Aorta (tissue), 5 donors: ENCODE data around the gene SPINT1. TPM values are rescaled to one million over a fixed set of nuclear protein-coding genes. Genes with fewer than 3 reads are reported as not detected.
A peak's percentile ranks its signal among the peaks of the same experiment; 100 is the strongest.

Experiments used
- ATAC-seq: fragments of 200-7000 bp; cut with Tn5 transposase; one replicate; pipeline ENCODE4 v1.9.1; 2022; ENCODE audit warnings: moderate library complexity; ENCODE audit not compliant: low FRiP score
- DNase-seq, 2 donors: peaks; one replicate each; pipeline ENCODE4 v3.0.0-alpha.2; 2020
- H3K27ac ChIP-seq, 2 donors: one replicate each; pipeline ENCODE4 v1.5.1; 2013; ENCODE audit warnings: low read length in 2 of 2, mild to moderate bottlenecking in 2 of 2, moderate library complexity in 2 of 2, control low read depth in 1 of 2, inconsistent platforms in 1 of 2, low read depth in 1 of 2
- H3K27me3 ChIP-seq, 2 donors: one replicate each; pipeline ENCODE4 v1.6.1; 2013; ENCODE audit warnings: control low read depth in 1 of 2, low read length in 1 of 2, mild to moderate bottlenecking in 1 of 2, moderate library complexity in 1 of 2; ENCODE audit not compliant: insufficient read depth in 2 of 2, control insufficient read depth in 1 of 2
- H3K36me3 ChIP-seq, 2 donors: one replicate each; pipeline ENCODE4 v1.6.1; 2013; ENCODE audit warnings: control low read depth in 1 of 2, low read length in 1 of 2, mild to moderate bottlenecking in 1 of 2; ENCODE audit not compliant: insufficient read depth in 2 of 2, control insufficient read depth in 1 of 2
- H3K4me1 ChIP-seq, 2 donors: one replicate each; pipeline ENCODE4 v1.6.1; 2013; ENCODE audit warnings: low read length in 2 of 2, control low read depth in 1 of 2, mild to moderate bottlenecking in 1 of 2, moderate library complexity in 1 of 2; ENCODE audit not compliant: insufficient read depth in 2 of 2, control insufficient read depth in 1 of 2
- H3K4me3 ChIP-seq, 2 donors: one replicate each; pipeline ENCODE4 v1.5.1; 2013; ENCODE audit warnings: low read length in 2 of 2, control low read depth in 1 of 2, mild to moderate bottlenecking in 1 of 2
- H3K9me3 ChIP-seq: one replicate; pipeline ENCODE4 v1.6.1; 2013; ENCODE audit warnings: mild to moderate bottlenecking, low read length; ENCODE audit not compliant: control insufficient read depth
- WGBS, 2 donors: extraction: QIAGEN DNeasy Blood & Tissue Kit; methylation state at CpG; one replicate each; pipeline ENCODE4 v1.1.7; 2013; 5-methylcytosine and 5-hydroxymethylcytosine counted together
- intact Hi-C, 2 donors: fragments of 100-400 bp; cut with DNase I; formaldehyde crosslinking; loops; one replicate each; pipeline versions ENCODE4 v1.14.2 to v1.15.0; 2022
- polyA plus RNA-seq, 2 donors: library from polyadenylated mRNA; stranded (reverse); fragments of 200-250 nt; gene quantifications; one replicate each; pipeline ENCODE4 v1.2.3, GENCODE V29; 2013
- total RNA-seq, 2 donors: library from RNA; stranded (reverse); fragmentation: NEBNext Ultra II Directional; extraction: Animal tissue kit (Norgen Biotek cat#: 25700); gene quantifications; one replicate each; pipeline ENCODE4 v1.2.1, GENCODE V29; 2021
- donor health status: healthy with polysubstance abuse.
- donor health status: Bipolar disorder and iron deficiency.
- donor health status: DM: no; HTN: no; CAD: no.
- donor health status: DM: no; HTN: no; CAD: no.
- donor health status: DM: yes; HTN: yes; CAD: no.

SPINT1 gene
- total and polyA plus RNA-seq, 4 donors, result 1.9 to 15.5 (median 3.1) TPM

DNA sequence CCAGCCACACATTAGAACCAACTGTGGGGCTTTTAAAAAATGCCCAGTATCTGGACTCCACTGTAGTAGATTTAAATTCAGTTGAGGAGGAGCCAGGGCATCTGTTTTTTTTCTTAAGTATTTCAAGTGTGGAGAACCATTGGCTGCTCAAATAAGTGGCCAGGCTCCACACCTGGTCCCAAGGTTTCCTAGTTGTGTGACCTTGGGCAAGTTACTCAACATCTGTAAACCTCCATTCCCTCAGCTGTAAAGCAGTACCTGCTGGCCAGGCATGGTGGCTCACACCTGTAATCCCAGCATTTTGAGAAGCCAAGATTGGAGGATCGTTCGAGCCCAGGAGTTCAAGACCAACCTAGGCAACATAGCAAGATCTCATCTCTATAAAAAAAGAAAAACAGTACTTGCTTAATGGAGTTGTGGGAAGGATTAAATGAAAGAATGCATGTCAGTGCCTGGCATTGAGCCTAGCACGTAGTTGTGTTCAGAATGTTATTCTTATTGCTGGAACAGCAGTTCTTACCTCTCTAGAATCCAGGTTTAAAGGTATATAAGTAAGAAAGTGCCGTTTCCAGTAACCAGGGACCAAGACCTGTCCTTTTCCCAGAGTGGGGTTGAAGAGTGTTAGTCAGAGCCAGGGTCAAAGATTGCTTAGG, 17.3 kb upstream of the SPINT1 start:
- Histone ChIP-seq H3K9me3 (no peaks in the 10 kb centered on the region), H3K27ac (no peak overlapping the region), H3K27me3 (no peaks in the 10 kb centered on the region), H3K4me1 (no peaks in the 10 kb centered on the region), H3K36me3 (no peaks in the 10 kb centered on the region), H3K4me3 (no peak overlapping the region)
- 63 to 64% methylated on average over 4 of the region's 4 CpGs for WGBS, 2 donors
- intact Hi-C loops, result no loop called here
- DNase-seq, result peak in 1 of 2 donors; percentile 16
- no peak for ATAC-seq

DNA sequence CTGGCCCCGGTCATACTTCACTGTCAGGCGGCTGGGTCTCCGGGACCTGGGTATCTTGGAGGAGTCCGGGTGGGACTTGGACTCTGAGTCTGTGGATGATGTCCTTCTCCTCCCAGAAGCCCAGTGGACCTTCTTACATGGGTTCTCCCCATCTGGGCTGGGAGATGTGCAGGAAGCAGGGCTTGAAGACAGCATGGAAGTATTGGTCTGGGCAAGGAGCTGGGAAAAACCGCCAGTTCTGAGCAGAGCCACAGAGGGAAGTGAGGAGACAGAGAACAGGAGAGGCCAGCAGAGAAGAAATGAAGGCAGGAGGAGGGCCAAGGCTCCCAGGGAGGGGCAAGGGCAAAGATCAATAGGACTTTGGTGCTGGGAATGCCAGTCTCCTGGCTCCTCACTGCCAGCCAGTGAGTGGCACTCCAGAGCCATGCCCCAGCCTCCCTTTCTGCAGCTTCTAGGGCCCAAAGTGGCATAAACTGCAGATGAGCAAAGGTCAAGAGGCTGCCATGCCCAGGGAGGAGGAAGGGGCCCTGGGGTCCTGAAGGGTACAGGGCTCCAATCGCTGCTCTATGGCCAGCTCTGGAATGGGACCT, 15.3 kb upstream of the SPINT1 start, which contains the start of gene PPP1R14D:
Gene PPP1R14D (minus strand): TSS at position 262 of the 590 bp plus-strand sequence. CDS start 67 bp downstream, at position 195.
- no peaks in the 10 kb centered on the region for H3K36me3 ChIP-seq
- no peak within 1 kb of the TSS for H3K27ac ChIP-seq
- no peak for ATAC-seq
- intact Hi-C loops, result no loop called here
- H3K9me3 ChIP-seq, result no peaks in the 10 kb centered on the region
- 84% methylated on average over 6 of the region's 6 CpGs for WGBS, 2 donors
- peak in 1 of 2 donors; percentile 29 for DNase-seq
- no peak within 1 kb of the TSS for H3K4me3 ChIP-seq
- no peaks in the 10 kb centered on the region for H3K4me1 ChIP-seq
- no peaks in the 10 kb centered on the region for H3K27me3 ChIP-seq

DNA sequence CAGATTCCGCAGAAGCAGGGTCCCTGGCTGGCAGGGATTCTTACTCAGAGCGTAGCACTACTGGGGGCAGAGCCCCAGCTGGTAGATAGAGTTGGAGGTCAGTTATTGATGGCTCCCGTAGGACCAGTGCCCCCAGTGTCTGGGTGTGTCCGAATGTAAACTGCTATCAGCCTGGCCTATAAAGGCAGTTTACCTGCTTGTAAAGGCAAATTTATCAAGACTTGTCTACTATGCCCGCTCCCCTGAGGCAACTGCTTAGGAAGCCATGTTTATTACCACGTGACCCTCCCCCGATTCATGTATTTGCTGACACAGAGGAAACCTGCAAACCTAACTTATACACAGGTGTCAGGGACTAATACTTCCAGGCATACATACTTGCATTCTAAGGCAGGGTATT, 14.7 kb upstream of the SPINT1 start:
- 77 to 81% methylated on average over 7 of the region's 7 CpGs for WGBS, 2 donors
- H3K4me3 ChIP-seq, result no peak overlapping the region
- H3K36me3 ChIP-seq, result no peaks in the 10 kb centered on the region
- no peak overlapping the region for H3K27ac ChIP-seq
- no peaks in the 10 kb centered on the region for H3K9me3 ChIP-seq
- DNase-seq, result peak; percentile 21 to 42
- intact Hi-C loops, result no loop called here
- ATAC-seq, result no peak
- H3K4me1 ChIP-seq, result no peaks in the 10 kb centered on the region
- H3K27me3 ChIP-seq, result no peaks in the 10 kb centered on the region

DNA sequence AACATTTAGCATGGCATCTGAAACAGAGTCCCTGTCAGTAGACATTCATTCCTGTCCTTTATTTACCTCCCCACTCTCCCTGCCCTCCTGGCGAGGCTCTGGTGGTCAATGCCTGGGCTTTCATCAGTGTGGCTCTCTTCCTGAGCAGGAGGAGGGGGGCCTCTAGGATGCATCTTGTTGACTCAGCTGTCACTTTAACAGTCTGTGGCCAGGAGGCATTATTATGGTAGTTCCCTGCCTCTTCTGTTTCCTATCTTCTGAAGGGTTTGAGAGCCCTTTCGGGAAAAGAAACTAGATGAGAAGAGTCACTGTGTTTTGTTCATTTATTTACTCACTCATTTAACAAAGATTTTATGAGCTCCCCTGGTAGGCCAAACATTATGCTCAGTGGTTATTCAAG, 13.0 kb upstream of the SPINT1 start:
- H3K4me1 ChIP-seq, result no peaks in the 10 kb centered on the region
- DNase-seq (no peak), ATAC-seq (no peak)
- no peaks in the 10 kb centered on the region for H3K9me3 ChIP-seq
- H3K27me3 ChIP-seq, result no peaks in the 10 kb centered on the region
- WGBS, 2 donors, result 69 to 74% methylated on average over 2 of the region's 2 CpGs
- H3K36me3 ChIP-seq, result no peaks in the 10 kb centered on the region
- no peak overlapping the region for H3K27ac ChIP-seq
- H3K4me3 ChIP-seq, result no peak overlapping the region
- intact Hi-C loops, result no loop called here

DNA sequence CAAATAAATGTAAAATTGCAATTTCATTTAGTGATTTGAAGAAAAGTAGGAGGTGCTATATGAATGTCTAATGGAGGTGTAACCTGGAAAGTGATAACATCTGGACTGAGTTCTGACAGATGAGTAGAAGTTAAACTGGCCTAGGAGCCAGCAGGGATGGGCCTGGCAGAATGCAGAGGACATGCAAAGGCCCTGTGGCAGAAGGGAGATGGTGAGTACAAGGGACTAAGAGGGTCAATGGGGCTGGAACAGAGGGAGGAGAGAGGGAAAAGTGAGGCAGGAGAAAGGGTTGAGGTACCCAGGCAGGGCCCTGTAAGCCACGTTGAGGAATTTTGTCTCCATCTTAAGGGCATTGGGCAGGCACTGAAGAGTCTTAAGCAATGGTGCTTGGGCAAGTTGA, 12.0 kb upstream of the SPINT1 start:
- Histone ChIP-seq H3K4me3 (no peak overlapping the region), H3K27ac (no peak overlapping the region), H3K4me1 (no peaks in the 10 kb centered on the region), H3K36me3 (no peaks in the 10 kb centered on the region), H3K9me3 (no peaks in the 10 kb centered on the region), H3K27me3 (no peaks in the 10 kb centered on the region)
- DNase-seq (peak in 1 of 2 donors; percentile 24), ATAC-seq (no peak)
- intact Hi-C loops, result no loop called here
- 74 to 79% methylated on average over 1 of the region's 1 CpG for WGBS, 2 donors

DNA sequence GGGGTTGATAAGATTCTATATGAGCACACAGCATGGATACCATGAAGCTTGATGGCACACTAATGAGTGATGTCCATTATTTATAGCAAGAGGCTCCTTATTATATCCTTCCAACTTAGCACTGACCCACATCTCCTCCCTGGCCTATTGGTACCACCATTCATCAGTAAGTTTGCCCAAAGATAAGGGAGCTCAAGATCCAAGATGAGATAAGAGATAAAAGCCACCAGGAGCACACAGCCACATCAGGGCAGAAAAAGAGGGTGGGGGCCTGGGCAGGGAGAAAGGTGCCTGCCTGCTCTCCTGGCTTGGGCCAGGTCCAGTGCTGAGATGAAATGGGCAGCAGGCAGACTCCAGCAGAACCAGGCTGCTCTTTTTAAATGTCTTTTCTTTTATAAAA, 10.9 kb upstream of the SPINT1 start:
- no peak for ATAC-seq
- Histone ChIP-seq H3K27ac (no peak overlapping the region), H3K27me3 (no peaks in the 10 kb centered on the region), H3K9me3 (no peaks in the 10 kb centered on the region), H3K4me3 (no peak overlapping the region), H3K4me1 (no peaks in the 10 kb centered on the region), H3K36me3 (no peaks in the 10 kb centered on the region)
- intact Hi-C loops, result no loop called here
- peak in 1 of 2 donors; percentile 31 for DNase-seq

DNA sequence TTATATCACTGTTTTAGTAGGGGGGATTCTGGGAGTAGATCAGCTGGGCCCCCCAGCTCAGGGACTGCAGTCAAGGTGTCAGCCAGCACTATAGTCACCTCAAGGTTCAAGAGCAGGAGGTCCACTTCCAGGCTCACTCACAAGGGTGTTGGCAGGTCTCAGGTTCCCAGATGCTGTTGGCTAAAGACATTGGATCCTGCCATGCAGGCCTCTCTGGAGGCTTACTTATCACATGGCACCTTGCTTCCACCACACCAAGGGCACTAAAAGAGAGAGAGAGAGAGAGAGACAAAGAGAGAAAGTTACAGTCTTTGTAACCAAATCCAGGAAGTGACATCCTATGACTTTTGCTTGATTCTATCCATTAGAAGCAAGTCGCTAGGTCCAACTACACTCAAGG, 7.8 kb upstream of the SPINT1 start:
- peak; percentile 17 to 30 for DNase-seq

DNA sequence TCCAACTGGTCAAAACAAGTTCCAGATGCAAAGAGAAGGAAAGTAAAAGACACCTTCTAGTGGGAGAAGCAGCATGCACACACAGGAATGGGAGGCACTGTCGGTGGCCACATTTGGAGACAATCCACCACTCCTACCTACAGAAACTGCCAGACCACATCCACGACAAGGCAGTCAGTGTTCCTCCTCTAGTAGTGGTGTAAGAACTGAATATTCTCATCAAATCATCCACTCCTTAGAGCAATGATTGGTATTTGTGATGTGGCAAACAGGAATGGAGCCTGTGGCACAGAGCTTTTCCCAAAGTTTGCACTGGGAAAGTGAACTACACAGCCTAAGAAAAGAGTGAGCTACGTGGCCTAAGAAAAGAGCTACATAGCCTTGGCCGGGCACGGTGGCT, 5.1 kb upstream of the SPINT1 start:
- H3K4me3 ChIP-seq, result no peak overlapping the region
- H3K27me3 ChIP-seq, result no peaks in the 10 kb centered on the region
- H3K36me3 ChIP-seq, result no peaks in the 10 kb centered on the region
- ATAC-seq (no peak), DNase-seq (peak; percentile 2 to 35)
- no peaks in the 10 kb centered on the region for H3K4me1 ChIP-seq
- no peaks in the 10 kb centered on the region for H3K9me3 ChIP-seq
- intact Hi-C loops, result no loop called here
- 89 to 90% methylated on average over 5 of the region's 5 CpGs for WGBS, 2 donors
- H3K27ac ChIP-seq, result no peak overlapping the region

More for the DNA sequence above, 7.8 kb upstream of the SPINT1 start:
- Histone ChIP-seq H3K27me3 (no peaks in the 10 kb centered on the region), H3K4me3 (no peak overlapping the region), H3K36me3 (no peaks in the 10 kb centered on the region), H3K9me3 (no peaks in the 10 kb centered on the region), H3K27ac (no peak overlapping the region), H3K4me1 (no peaks in the 10 kb centered on the region)
- intact Hi-C loops, result no loop called here
- 96 to 97% methylated on average over 1 of the region's 1 CpG for WGBS, 2 donors
- ATAC-seq, result no peak

DNA sequence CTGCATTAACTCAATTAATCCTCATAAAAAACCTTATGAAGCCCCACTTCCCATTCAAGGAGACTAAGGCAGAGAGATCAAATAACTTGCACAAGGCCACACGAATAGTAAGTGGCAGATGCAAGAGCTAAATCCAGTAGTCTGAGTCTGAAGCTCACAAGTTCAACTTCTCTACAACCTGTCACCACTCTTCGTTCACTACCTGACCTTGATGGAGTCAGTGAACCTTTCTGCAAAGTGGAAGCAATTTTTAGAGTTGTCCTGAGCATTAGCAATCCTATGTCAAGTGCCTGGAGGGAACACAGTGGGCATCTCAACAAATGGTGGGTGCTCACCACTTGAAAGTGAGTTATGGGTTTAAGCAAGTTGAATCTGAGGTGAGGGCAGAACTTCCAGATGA, 2.1 kb upstream of the SPINT1 start:
- WGBS, 2 donors, result 84 to 89% methylated on average over 2 of the region's 2 CpGs
- no peak overlapping the region for H3K4me3 ChIP-seq
- no peaks in the 10 kb centered on the region for H3K27me3 ChIP-seq
- H3K9me3 ChIP-seq, result no peaks in the 10 kb centered on the region
- no peaks in the 10 kb centered on the region for H3K36me3 ChIP-seq
- intact Hi-C loops, result no loop called here
- DNase-seq (no peak), ATAC-seq (no peak)
- H3K27ac ChIP-seq, result no peak overlapping the region
- no peaks in the 10 kb centered on the region for H3K4me1 ChIP-seq
